ENCODE data around the gene IFNA17.
"Not testable (repeated sequence)": the region's sequence is repeated elsewhere in the genome, so short reads cannot be mapped to it uniquely, and the experiment has no call there.

The IFNA17 gene

GRCh38 chr9:21210311-21210710 lies 17.7 kb downstream of the IFNA17 start:
- DNase-seq (ENCODE audit: low read depth): no peak
- no peak overlapping the region for H3K4me3 ChIP-seq (ENCODE audit: low read depth, low read length)
- in situ Hi-C loops (cut with HindIII; ENCODE audit: low sequenced_read_pairs): no loop called here
- TF ChIP-seq CTCF (IDR thresholded peaks at IDR 0.05; ENCODE audit: low read depth, low read length, missing control alignments): no peak

GRCh38 chr9:21207043-21207442 lies 21.0 kb downstream of the IFNA17 start, which contains the start of gene IFNA10:
Gene IFNA10 (minus strand): TSS chr9:21207143. CDS start chr9:21207097, 46 bp downstream.
- DNase-seq (ENCODE audit: low read depth); H3K4me3 ChIP-seq (ENCODE audit: low read depth, low read length); in situ Hi-C loops (cut with HindIII; ENCODE audit: low sequenced_read_pairs): not testable (repeated sequence)

GRCh38 chr9:21205204-21205603 lies 22.8 kb downstream of the IFNA17 start:
- no peak for DNase-seq (ENCODE audit: low read depth)
- H3K4me3 ChIP-seq (ENCODE audit: low read depth, low read length): no peak overlapping the region
- no peak for TF ChIP-seq CTCF (IDR thresholded peaks at IDR 0.05; ENCODE audit: low read depth, low read length, missing control alignments)
- in situ Hi-C loops (cut with HindIII; ENCODE audit: low sequenced_read_pairs): no loop called here

GRCh38 chr9:21202105-21202504 lies 25.9 kb downstream of the IFNA17 start, which contains the start of gene IFNA7:
Gene IFNA7 (minus strand): TSS chr9:21202205. CDS start chr9:21202165, 40 bp downstream.
- DNase-seq (ENCODE audit: low read depth); H3K4me3 ChIP-seq (ENCODE audit: low read depth, low read length); in situ Hi-C loops (cut with HindIII; ENCODE audit: low sequenced_read_pairs): not testable (repeated sequence)

- in situ Hi-C loops (cut with HindIII; ENCODE audit: low sequenced_read_pairs); DNase-seq (ENCODE audit: low read depth); H3K4me3 ChIP-seq (ENCODE audit: low read depth, low read length): not testable (repeated sequence)
- TF ChIP-seq CTCF (IDR thresholded peaks at IDR 0.05; ENCODE audit: low read depth, low read length, missing control alignments): peak; percentile 60
Measured at GRCh38 chr9:21194867-21195776, 32.9 kb downstream of the IFNA17 start.

- in situ Hi-C loops (cut with HindIII; ENCODE audit: low sequenced_read_pairs); H3K4me3 ChIP-seq (ENCODE audit: low read depth, low read length); DNase-seq (ENCODE audit: low read depth): not testable (repeated sequence)
Measured at GRCh38 chr9:21187487-21187886, 40.5 kb downstream of the IFNA17 start, which contains the start of gene IFNA4. Gene IFNA4 (minus strand): TSS chr9:21187587. CDS start chr9:21187531, 56 bp downstream.

- in situ Hi-C loops (cut with HindIII; ENCODE audit: low sequenced_read_pairs); DNase-seq (ENCODE audit: low read depth); H3K4me3 ChIP-seq (ENCODE audit: low read depth, low read length): not testable (repeated sequence)
- TF ChIP-seq CTCF (IDR thresholded peaks at IDR 0.05; ENCODE audit: low read depth, low read length, missing control alignments): peak; percentile 46
Measured at GRCh38 chr9:21182810-21183736, 44.9 kb downstream of the IFNA17 start.
